IPS-18a (cell line): ENCODE results near the gene PLXNA2.

Experiments used
- H3K27ac ChIP-seq: one replicate; pipeline ENCODE4 v1.5.1; 2013; ENCODE audit warnings: low read length
- H3K27me3 ChIP-seq: one replicate; pipeline ENCODE4 v1.6.1; 2013; ENCODE audit warnings: mild to moderate bottlenecking, low read length; ENCODE audit not compliant: control insufficient read depth, insufficient read depth
- H3K36me3 ChIP-seq: one replicate; pipeline ENCODE4 v1.6.1; 2013; ENCODE audit warnings: low read depth, low read length; ENCODE audit not compliant: control insufficient read depth
- H3K4me1 ChIP-seq: one replicate; pipeline ENCODE4 v1.6.1; 2013; ENCODE audit warnings: low read depth, low read length; ENCODE audit not compliant: control insufficient read depth
- H3K4me3 ChIP-seq: one replicate; pipeline ENCODE4 v1.5.1; 2013; ENCODE audit warnings: low read length
- H3K9ac ChIP-seq: one replicate; pipeline ENCODE4 v1.6.1; 2013; ENCODE audit warnings: mild to moderate bottlenecking, low read length, moderate library complexity
- H3K9me3 ChIP-seq: one replicate; pipeline ENCODE4 v1.6.1; 2013; ENCODE audit warnings: low read depth, low read length; ENCODE audit not compliant: control insufficient read depth

Gene PLXNA2

GRCh38 chr1:208034135-208034534, 210.0 kb downstream of the PLXNA2 start:
- Histone ChIP-seq H3K27me3 (no peaks in the 10 kb centered on the region), H3K9ac (no peak overlapping the region), H3K4me3 (no peak overlapping the region), H3K36me3 (no peaks in the 10 kb centered on the region), H3K4me1 (peaks cover 7% of the 10 kb centered on the region), H3K9me3 (no peaks in the 10 kb centered on the region), H3K27ac (no peak overlapping the region)

- Histone ChIP-seq H3K36me3 (no peaks in the 10 kb centered on the region), H3K27me3 (no peaks in the 10 kb centered on the region), H3K27ac (no peak overlapping the region), H3K9ac (no peak overlapping the region), H3K4me1 (peaks cover 7% of the 10 kb centered on the region), H3K4me3 (no peak overlapping the region), H3K9me3 (no peaks in the 10 kb centered on the region)
Measured at GRCh38 chr1:208033236-208033635, 210.9 kb downstream of the PLXNA2 start.

GRCh38 chr1:208031932-208032320, 212.3 kb downstream of the PLXNA2 start:
- no peak overlapping the region for H3K9ac ChIP-seq
- H3K27ac ChIP-seq = no peak overlapping the region
- peaks cover 7% of the 10 kb centered on the region for H3K4me1 ChIP-seq
- no peaks in the 10 kb centered on the region for H3K36me3 ChIP-seq
- no peaks in the 10 kb centered on the region for H3K27me3 ChIP-seq
- H3K4me3 ChIP-seq = no peak overlapping the region
- H3K9me3 ChIP-seq = no peaks in the 10 kb centered on the region

- H3K27ac ChIP-seq = no peak overlapping the region
- H3K4me1 ChIP-seq = peaks cover 7% of the 10 kb centered on the region
- H3K4me3 ChIP-seq = no peak overlapping the region
- H3K36me3 ChIP-seq = no peaks in the 10 kb centered on the region
- H3K9me3 ChIP-seq = no peaks in the 10 kb centered on the region
- no peak overlapping the region for H3K9ac ChIP-seq
- H3K27me3 ChIP-seq = no peaks in the 10 kb centered on the region
Measured at GRCh38 chr1:208031316-208031931, 212.8 kb downstream of the PLXNA2 start.

- peaks cover 3% of the 10 kb centered on the region for H3K4me1 ChIP-seq
- no peak overlapping the region for H3K9ac ChIP-seq
- H3K4me3 ChIP-seq = no peak overlapping the region
- no peaks in the 10 kb centered on the region for H3K36me3 ChIP-seq
- H3K27me3 ChIP-seq = no peaks in the 10 kb centered on the region
- H3K9me3 ChIP-seq = no peaks in the 10 kb centered on the region
- H3K27ac ChIP-seq = no peak overlapping the region
Measured at GRCh38 chr1:208030288-208031091, 213.7 kb downstream of the PLXNA2 start.

- Histone ChIP-seq H3K4me1 (peaks cover 3% of the 10 kb centered on the region), H3K4me3 (no peak overlapping the region), H3K36me3 (no peaks in the 10 kb centered on the region), H3K27ac (no peak overlapping the region), H3K9ac (no peak overlapping the region), H3K9me3 (no peaks in the 10 kb centered on the region), H3K27me3 (no peaks in the 10 kb centered on the region)
Measured at GRCh38 chr1:208029381-208030287, 214.6 kb downstream of the PLXNA2 start.

- Histone ChIP-seq H3K4me1 (peaks cover 3% of the 10 kb centered on the region), H3K9ac (no peak overlapping the region), H3K36me3 (no peaks in the 10 kb centered on the region), H3K4me3 (no peak overlapping the region), H3K27ac (no peak overlapping the region), H3K9me3 (no peaks in the 10 kb centered on the region), H3K27me3 (no peaks in the 10 kb centered on the region)
Measured at GRCh38 chr1:208028526-208028925, 215.7 kb downstream of the PLXNA2 start.

GRCh38 chr1:208027861-208028260, 216.3 kb downstream of the PLXNA2 start:
- Histone ChIP-seq H3K9ac (no peak overlapping the region), H3K4me1 (peaks cover 7% of the 10 kb centered on the region), H3K27ac (no peak overlapping the region)

GRCh38 chr1:208026880-208027438, 217.2 kb downstream of the PLXNA2 start:
- Histone ChIP-seq H3K36me3 (no peaks in the 10 kb centered on the region), H3K9me3 (no peaks in the 10 kb centered on the region), H3K4me1 (peaks cover 7% of the 10 kb centered on the region), H3K27me3 (no peaks in the 10 kb centered on the region), H3K27ac (no peak overlapping the region), H3K9ac (no peak overlapping the region), H3K4me3 (no peak overlapping the region)

More at GRCh38 chr1:208027861-208028260, 216.3 kb downstream of the PLXNA2 start:
- H3K4me3 ChIP-seq = no peak overlapping the region
- no peaks in the 10 kb centered on the region for H3K9me3 ChIP-seq
- H3K36me3 ChIP-seq = no peaks in the 10 kb centered on the region
- no peaks in the 10 kb centered on the region for H3K27me3 ChIP-seq

- H3K4me1 ChIP-seq = peaks cover 7% of the 10 kb centered on the region
- H3K36me3 ChIP-seq = no peaks in the 10 kb centered on the region
- H3K9ac ChIP-seq = no peak overlapping the region
- no peaks in the 10 kb centered on the region for H3K9me3 ChIP-seq
- no peaks in the 10 kb centered on the region for H3K27me3 ChIP-seq
- H3K27ac ChIP-seq = no peak overlapping the region
- H3K4me3 ChIP-seq = no peak overlapping the region
Measured at GRCh38 chr1:208025031-208025430, 219.2 kb downstream of the PLXNA2 start.

GRCh38 chr1:208024406-208024805, 219.8 kb downstream of the PLXNA2 start:
- Histone ChIP-seq H3K27ac (no peak overlapping the region), H3K9ac (no peak overlapping the region), H3K27me3 (no peaks in the 10 kb centered on the region), H3K9me3 (no peaks in the 10 kb centered on the region), H3K4me3 (no peak overlapping the region), H3K36me3 (no peaks in the 10 kb centered on the region), H3K4me1 (peaks cover 4% of the 10 kb centered on the region)
